ENCODE results near the gene NAALADL2.

DNA sequence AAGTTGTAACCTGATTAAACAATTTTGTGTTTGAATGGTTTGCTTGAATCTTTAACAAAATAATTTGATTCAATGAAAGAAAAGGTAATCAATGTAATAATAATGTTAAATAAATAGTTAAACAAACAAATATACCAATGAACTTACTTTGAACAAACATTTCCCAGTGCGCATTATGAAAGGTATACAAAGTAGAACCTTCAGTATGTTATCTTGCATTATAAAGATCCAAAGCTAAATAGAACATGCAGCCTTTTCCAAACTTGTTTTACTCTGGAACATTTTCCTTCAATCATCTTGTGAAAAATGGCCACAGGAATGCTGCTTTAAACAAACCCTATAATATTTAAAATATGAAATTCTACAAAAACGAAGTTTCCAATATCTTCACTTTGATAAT, 620.0 kb downstream of the NAALADL2 start:
- TF ChIP-seq, protein P1, sequence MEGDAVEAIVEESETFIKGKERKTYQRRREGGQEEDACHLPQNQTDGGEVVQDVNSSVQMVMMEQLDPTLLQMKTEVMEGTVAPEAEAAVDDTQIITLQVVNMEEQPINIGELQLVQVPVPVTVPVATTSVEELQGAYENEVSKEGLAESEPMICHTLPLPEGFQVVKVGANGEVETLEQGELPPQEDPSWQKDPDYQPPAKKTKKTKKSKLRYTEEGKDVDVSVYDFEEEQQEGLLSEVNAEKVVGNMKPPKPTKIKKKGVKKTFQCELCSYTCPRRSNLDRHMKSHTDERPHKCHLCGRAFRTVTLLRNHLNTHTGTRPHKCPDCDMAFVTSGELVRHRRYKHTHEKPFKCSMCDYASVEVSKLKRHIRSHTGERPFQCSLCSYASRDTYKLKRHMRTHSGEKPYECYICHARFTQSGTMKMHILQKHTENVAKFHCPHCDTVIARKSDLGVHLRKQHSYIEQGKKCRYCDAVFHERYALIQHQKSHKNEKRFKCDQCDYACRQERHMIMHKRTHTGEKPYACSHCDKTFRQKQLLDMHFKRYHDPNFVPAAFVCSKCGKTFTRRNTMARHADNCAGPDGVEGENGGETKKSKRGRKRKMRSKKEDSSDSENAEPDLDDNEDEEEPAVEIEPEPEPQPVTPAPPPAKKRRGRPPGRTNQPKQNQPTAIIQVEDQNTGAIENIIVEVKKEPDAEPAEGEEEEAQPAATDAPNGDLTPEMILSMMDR (conservative IDR thresholded peaks at IDR 0.05 in 1 of 2, IDR thresholded peaks at IDR 0.05 in 1 of 2; ENCODE audit: extremely low read depth in 1 of 2, insufficient read depth in 1 of 2, low read depth in 1 of 2, low read length in 2 of 2) = no peak
- no peak for TF ChIP-seq EZH2 (IDR thresholded peaks at IDR 0.05; ENCODE audit: borderline replicate concordance, low read length)

All from mammary epithelial cell (primary cell).